HG03066 (cell line): ENCODE measurements around the gene CAPS.

Experiments
- ATAC-seq: cut with Tn5 transposase; IDR thresholded peaks from one replicate; pipeline ENCODE4 v1.9.1; 2021; ENCODE audit warnings: low read depth; ENCODE audit not compliant: unreplicated experiment

The CAPS gene

DNA sequence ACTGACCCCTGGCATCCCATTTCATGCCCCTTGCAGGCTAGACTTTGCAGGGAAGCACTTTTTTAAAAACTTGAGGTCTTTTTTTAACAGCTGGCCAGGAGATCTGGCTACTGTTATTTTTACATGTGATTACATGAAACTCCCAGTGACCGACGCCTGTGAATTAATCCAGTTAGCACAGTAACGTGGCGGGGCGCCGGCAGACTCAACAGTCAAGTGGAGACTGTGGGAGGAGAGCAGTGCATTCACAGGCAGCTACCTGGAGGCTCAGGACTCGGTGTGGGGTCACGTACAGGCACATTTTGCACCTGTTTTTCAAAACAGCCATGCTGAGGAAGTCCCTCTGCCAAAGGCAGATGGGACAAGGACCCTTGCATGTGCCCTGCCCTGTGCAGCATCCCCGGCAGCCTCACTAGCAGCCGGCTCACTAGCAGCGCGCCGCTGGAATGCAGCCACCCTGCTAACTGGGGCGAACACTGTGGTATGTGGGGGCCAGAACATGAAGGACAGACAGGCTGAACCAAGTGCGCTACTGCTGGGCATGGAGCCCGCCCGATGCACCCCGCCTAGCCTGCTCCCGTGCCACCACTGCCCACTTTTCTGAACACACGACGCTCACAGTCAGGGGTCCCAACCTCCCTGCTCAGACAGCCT is 18.7 kb downstream of the CAPS start:
- ATAC-seq, result no peak

DNA sequence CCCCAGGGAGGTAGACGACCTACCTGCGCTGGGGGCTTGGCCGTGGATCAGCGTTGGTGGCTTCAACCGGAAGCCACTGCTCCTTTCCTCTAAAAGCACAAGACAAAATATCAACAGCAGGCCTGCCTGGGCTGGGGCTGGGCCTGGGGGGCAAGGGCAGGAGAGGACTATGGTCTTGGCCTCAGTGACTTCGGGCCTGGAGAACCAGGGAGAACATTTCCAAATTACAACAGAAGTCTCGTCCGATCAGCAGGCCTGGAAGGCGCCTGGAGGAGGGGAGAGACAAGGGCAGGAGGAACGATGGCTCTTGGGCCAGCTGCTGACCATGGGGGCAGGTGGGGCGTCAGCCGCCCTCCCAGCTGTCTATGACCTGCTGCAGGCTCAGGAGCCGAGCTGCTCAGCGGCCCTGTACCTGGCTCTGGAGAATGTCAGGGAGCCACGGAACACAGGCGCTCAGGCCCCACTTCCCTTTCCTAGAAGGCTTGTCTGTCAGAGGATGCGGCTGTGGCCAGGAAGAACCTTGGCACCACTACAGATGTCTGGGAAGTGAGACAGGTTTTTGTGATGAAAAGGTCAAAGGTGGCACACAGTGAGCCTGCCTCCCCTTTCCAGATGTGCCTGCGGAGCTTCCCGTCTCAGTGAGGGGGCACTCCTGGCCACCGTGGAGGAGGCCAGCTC is 19.5 kb downstream of the CAPS start:
- no peak for ATAC-seq

DNA sequence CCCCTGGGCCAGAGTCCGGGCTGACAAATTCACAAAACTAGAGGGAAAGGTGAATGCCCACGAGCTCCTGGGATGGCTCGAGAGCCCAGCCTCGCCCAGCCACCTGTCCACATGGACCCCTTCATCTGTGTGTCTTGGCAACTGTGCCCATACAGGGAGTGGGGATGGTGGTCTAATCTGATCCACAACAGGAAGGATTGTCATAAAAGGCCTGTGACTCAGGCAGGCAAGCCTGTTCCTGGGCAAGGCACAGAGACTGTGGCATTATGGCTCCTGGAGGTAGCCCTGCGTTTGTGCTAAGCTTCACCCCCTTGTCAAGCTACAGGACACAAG is 20.0 kb downstream of the CAPS start:
- no peak for ATAC-seq

DNA sequence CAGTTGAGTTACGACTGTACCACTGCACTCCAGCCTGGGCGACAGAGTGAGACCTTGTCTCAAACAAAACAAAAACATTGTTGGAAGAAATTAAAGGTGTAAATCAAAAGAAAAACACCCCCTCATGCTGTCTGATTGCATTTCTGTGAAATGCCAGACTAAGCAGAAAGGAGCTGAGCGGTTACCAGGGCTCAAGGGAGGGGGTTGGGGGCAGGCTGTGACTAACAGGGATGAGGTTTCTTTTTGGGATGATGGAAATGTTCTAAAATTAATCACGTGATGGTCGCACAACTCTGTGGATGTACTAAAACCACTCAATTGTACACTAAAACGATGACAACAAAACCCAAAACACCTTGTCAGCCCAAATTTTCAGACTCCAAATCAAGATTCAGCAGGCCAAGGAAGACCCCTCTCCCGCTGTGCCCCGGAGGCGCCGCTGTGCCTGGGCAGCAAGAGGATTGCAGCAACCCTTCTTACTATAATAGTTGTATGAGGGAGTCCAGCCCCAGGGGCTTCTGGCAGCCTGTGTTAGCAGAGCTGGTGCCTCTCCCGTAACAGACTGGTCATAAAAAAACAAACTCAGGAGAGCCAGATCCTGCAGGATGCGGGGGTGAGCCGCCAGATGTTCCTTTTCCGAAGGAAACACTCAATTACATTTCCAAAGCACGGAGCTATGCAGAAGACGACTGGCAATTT is 20.9 kb downstream of the CAPS start:
- no peak for ATAC-seq

DNA sequence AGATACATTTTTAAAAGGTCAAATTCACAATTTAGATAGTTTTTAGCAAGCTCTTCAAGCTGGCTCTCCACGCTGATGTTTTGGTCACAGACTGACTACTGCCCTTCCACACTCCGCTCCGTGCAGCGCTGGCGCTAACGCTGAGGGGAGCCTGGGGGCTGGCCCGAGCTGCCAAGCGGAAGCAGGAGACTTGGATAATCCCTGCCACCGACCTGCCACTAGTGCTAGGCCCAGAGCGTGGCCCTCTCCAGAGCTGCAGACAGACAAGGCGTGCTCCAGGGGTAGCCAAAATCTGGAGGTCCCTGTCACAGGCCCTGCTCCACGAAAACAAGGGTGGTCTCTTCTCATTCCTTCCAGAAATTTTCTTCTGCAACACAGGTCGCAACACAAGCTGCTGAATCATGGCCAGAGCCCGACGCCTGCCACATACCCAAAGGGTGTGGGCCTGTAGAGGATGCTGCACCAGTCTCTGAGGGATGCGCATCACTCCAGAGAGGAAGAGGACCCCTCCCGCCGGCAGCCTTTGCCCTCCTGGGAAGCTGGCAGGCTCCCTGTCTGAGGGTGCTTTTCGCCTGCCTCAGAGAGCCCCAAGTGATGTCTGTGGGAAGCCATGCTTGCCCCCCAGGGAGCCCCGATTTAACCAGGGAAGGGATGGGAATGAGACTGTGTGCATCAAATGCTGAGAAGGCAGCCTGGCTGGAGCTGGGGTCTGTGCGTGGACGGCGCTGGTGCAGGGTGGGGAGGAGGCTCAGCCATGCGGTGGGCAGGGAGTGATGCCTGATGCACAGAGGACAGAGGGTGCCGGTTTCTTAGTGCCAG is 21.6 kb downstream of the CAPS start:
- no peak for ATAC-seq

DNA sequence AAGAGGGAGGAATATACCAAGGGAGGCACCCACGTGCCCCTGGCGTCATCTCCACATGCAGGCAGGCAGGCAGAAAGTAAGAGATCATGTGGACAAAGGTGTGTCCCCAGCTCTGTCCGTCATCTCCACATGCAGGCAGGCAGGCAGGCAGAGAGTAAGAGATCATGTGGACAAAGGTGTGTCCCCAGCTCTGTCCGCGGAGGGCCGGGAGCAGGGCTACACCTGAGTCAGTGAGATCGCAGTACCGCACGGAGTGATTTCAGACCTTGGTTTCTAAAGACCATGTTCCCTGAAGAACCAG is 22.2 kb downstream of the CAPS start:
- no peak for ATAC-seq

DNA sequence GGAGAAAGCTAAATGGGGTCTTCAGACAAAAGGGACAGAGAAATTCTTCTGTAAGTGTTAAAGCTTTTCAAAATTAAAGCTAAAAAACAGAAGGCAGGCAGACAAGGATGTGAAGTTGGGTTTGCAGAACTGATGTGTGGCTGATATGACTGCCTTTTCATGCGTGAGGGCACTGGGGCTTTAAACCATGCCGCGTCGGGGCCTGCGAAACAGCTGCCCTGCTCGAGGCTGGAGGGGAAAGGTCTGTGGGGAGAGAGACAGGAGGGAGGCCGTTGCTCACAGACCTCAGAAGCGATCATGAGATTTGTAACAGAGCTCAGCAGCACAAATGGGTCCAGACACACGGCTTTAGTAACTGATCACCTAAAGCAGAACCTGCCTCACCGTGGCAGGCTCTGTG is 23.5 kb downstream of the CAPS start:
- ATAC-seq, result no peak

DNA sequence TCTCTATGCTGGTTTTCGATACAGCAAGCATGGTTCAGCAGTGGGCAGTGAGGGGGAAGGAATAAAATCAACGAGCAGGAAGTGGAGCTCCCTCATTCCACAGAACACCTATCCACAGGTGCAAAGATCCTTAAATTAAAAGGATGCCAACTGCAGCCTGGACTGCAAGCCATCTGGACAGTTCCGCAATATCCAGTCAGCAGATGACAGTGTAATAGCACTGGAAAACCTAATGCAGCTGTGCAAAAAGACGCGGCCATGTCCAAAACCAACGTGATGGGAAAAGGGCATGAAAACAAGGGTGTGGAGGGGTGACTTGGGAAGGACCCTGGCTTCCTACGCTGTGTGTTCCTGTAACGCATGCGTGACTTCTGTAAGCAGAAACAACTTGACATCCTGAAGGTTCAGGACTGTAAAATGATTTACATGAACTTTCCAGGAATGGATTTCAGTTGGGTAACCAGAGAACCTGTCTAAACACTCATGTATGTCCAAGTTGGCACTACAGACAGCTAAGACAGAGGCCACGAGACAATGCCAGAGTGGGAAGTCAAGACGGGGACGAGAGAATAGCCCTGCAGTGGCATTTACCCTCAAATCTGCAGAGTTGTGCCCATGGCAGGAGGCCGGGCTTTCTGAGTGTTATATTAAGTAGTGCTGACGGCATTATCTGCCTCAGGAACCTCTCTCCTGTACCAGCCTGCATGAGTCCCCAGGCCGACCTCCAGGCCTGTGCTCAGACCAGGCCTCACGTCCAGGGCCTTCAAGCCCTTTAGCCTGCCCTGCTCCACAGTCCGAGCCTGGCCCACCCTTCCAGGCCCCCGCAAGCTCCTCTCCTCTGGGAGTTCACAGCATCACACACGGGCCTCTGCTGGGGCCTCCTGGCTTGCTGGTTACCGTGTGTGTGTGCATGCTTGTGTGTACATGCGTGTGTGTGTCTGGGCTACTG is 26.5 kb downstream of the CAPS start:
- no peak for ATAC-seq

DNA sequence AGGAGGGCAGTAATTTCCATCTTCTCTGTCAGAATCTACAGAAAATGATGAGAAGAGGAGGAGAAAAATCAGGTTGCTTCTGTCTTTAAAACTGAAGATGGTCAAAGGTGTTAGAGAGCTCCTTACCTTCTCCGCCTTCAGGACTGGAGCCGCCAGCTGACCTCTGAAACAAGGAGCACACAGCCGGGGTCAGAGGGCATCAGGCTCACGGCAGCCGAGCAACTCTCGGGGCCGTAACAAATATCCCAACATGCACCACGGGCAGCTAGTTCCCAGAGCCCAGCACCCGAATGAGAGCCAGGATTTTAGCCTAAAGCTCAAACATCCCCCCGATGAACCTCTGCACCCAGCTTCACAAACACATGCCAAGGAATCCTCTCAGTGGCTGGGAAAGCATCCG is 27.6 kb downstream of the CAPS start:
- no peak for ATAC-seq

DNA sequence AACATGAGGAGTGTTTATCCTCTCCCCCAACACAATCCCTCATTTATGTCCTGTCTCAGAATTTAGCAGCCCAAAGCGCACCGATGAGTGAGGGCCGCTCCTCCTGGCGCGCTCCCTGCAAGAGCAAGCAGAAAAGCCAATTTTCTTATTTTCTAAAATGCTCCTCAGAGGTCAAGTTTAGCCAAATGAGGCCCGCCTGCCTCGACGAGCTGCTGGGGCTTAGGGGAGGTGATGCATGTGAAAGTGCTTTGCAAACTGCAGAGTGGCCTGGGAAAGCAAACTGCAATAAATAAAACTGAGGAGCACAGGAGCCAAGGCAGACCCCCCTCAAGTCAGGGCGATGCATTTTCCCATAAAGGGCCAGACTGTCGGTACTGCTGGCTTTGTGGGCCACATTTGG is 29.0 kb downstream of the CAPS start:
- ATAC-seq, result no peak

DNA sequence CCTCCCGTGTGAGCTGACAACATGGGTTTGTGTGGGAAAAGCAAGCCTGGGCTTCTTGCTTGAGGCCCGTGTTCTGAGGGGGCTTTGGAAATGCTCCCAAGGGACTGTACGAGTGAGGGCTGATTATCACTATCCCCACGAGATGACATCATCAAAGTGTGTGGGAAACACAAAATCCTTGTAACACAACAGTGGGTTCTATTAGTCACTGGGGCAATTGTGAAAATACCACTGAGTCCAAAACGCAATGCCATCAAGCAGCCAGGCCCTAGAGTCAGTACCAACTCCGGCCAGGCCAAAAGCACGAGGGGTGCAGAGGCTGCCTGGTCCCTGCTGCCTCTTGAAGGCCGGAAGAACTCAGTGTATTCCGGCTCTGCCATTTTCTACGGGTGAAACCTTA is 29.6 kb downstream of the CAPS start:
- ATAC-seq, result no peak

DNA sequence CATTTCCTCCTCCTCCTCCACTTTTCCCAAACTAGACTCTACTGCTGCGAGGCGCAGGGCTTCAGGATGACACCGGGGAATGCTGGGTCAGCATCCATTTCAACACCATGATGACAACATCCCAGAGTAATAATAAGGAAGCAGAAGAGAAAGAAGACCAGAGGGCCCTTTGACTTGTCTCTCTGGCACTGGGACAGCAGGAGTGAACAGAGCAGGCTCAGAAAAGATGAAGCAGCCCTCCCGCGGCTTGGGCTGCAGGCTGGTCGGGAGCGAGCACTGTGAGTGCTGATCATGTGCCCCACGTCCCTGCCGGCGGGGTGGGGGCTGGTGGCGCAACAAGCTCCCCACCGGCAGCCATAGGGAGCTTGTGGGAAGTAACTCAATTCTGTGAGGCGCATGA is 33.4 kb downstream of the CAPS start:
- no peak for ATAC-seq

DNA sequence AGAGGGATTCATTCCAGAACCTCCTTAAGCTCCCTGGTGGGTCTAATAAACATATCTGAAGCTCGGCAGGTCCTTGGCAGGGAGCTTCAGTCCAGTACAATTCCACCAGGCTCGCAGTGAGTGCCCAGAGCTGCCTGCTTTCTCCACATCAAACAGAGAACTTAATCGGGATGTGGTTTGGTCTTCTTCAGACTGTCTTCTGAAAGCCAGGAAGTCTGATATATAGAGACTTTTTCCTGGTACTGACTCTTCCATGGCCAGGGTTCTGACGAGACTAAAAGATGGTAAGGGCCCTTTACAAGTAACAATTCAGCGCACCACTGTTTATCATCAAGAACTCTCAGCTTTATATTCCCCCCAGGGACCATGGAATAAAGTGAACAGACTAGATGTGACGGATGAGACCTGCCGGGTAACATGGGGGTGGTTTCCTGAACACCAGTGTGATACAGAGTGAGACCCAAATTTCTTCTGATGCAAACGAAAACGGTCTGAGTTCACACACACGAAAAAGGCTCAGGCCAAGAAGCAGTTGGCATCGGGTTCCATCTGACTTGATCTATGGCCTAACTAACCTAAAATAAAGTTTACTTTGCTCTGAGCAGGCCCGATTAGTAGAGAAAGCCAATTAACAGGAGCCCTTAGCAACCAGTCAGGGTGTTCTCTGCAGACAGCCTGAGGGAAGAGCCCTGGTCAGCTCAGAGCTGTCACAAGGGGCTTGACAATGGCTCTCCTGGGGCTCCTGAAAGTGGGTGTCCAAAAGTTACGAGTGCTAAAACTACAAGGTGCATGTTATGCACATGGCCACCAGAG is 34.9 kb downstream of the CAPS start:
- ATAC-seq, result no peak

DNA sequence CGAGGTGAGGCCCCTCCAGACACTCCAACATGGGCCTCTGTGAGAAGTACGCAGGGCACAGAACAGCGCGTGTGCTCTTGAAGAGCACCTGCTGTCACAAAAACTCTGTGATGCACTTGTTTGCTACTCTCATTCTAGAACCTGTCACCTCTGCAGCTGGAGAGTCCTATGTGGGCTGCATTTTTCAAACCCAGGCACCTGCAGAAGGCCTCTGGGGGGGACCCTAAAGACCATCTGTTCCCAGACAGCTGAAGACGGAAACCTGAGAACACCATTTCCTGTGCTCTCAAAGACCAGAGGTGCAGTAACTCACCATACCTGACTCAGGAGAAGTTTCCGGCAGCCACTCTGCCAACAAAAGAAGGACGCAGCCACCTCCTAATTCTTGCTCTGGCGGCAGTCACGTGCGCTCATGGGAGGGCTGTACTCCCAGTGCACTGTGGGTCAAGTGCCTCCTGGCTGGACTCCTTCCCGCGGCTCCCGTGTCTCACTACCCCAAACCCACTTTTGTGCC is 35.8 kb downstream of the CAPS start:
- no peak for ATAC-seq

DNA sequence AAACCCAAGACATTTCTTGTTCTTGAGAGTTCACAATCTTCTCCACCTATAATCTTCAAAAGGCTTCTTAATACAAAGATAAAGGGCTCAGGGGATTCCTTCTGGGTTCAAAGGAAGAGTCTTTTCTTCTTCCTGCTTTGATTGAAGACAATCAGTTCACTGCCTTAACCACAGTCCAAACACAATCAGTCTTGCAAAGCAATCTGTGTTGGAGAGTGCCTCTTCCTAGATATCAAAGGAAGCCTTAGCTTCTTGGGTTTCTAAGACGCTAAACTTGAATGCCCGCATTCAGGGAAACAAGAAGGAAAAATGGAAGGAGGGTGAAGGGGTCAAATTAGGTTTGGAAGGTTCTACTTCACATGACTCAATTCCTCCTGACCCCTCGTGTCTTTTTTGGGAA is 36.7 kb downstream of the CAPS start:
- ATAC-seq, result no peak

DNA sequence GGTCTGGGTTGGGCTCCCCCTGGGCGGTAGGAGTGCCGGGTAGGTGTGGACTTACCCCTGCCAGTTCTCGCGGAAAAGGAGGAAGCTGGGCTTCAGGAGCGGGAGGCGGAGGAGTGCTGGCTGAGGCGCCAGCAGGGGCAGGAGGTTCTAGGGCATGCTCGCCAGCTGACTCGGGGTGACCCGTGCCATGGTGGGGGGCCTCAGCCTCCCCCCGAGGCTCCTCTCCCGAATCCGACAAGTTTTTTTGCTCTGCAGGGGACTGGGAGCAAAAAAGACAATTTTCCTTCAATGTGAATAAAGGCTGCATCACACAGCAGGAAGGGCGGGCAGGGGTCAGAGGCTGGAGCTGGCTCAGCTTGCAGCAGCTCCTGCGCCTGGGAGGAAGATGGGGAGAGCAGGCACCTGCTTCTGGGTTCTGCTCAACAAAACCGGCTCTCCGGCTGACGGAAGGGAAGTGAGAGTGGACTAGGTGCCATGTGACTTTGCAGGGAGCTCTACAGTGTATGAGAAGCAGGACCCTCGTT is 37.3 kb downstream of the CAPS start:
- no peak for ATAC-seq

DNA sequence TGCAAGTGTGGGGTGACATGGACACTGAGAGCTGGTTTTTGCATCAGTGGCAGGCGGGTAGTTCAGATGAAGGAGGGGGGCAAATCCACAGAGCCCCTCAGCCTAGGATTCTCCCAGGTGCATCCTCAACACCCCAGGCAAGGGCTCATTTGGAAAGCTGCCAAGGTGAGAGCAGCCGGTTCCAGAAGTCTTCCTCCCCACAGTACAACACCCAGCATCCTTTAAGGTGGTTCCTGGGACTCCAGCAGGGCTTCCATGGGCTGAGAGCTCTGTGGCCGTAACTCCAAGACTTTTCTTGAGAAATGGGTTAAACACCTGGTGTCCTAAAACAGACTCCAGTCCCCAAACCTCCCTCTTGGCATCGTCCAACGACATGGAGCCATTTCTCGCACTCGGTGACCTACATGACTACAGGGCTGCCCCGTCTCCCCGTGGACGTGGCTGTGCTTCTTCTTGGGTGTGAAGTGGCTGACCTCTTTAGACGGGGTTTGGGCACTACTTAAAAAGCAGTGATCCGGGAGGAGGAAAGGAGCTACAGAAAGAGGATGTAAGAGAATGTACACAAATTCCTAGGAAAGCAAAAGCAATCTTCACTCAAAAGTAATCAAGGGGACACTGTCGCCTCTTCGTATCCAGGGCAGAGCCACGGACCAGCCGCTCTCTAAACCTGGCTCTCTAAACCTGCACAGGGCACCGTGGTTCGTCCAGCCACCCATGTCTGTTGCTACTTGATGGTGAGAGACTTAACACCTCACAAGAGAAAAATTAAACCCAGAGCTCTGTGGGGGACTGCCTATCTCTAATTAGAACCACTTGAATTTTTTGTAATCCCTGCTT is 38.4 kb downstream of the CAPS start:
- no peak for ATAC-seq

DNA sequence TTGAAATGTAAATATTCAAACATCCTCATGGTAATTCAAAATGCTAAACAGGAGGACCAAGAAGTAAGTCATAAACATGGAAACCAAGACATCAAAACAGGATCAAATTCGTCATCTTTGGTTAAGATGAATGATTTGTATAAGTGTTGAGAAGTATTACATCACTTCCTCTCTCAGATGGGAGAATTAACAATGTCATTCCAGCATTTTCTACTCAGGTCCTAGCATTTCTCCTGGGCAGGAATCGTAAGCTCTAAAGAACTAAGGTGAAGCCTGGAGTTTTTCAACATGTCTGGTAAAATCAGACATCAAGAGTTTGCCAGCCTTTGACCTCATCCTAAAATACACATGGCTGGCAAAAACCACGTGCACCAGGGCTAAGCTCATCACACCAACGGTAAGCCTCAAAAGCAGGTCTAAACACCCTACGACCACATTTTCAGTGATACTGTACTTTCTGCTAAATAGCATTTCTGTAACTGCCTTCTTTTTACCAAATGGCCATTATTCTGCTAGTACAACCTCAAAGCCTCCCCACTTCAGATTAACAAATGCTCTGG is 39.1 kb downstream of the CAPS start:
- no peak for ATAC-seq
